Activated B cell treated with CpG ODN at 0.5 μM for 24 hours (primary cell): ENCODE measurements around the gene ZNF652. TPM values are rescaled to one million over a fixed set of nuclear protein-coding genes. Genes with fewer than 3 reads are reported as not detected.

Source experiments
- ATAC-seq: fragments of 200-7000 bp; cut with Tn5 transposase; one replicate; pipeline ENCODE4 v1.10.0; 2021; ENCODE audit warnings: low read depth, mild to moderate bottlenecking, moderate library complexity
- CTCF ChIA-PET: fragments of 350-600 bp; sonication (Branson Sonifier 250); formaldehyde crosslinking; loops from one replicate; lab custom pipeline; 2021; ENCODE audit warnings: antibody characterized with exemption; lab: Charles Lee
- POLR2A ChIA-PET: fragments of 350-600 bp; sonication (Branson Sonifier 250); formaldehyde crosslinking; loops from one replicate; lab custom pipeline; 2021; ENCODE audit warnings: antibody characterized with exemption; lab: Charles Lee
- DNase-seq: peaks from one replicate; pipeline ENCODE4 v3.0.0; 2022
- H3K27ac Mint-ChIP-seq: one replicate; pipeline ENCODE4 v1.8.0; 2020; ENCODE audit warnings: mixed read lengths
- H3K27me3 Mint-ChIP-seq: one replicate; pipeline ENCODE4 v1.8.0; 2021; ENCODE audit warnings: mixed read lengths
- H3K36me3 Mint-ChIP-seq: one replicate; pipeline ENCODE4 v1.8.0; 2021; ENCODE audit warnings: low read depth, mixed read lengths
- H3K4me1 Mint-ChIP-seq: one replicate; pipeline ENCODE4 v1.8.0; 2021; ENCODE audit warnings: mixed read lengths
- H3K4me3 Mint-ChIP-seq: one replicate; pipeline ENCODE4 v1.8.0; 2020; ENCODE audit warnings: mild to moderate bottlenecking, mixed read lengths
- H3K9me3 Mint-ChIP-seq: one replicate; pipeline ENCODE4 v1.8.0; 2020; ENCODE audit warnings: mixed read lengths
- CTCF ChIP-seq: fragments of 200-600 bp; IDR thresholded peaks from one replicate; pipeline ENCODE4 v1.8.0; 2022; ENCODE audit warnings: antibody characterized with exemption, mild to moderate bottlenecking
- intact Hi-C: fragments of 100-400 bp; cut with micrococcal nuclease; formaldehyde crosslinking; loops from one replicate; pipeline ENCODE4 v1.15.1; 2024
- total RNA-seq: library from RNA; stranded (reverse); gene quantifications from 2 replicates; pipeline ENCODE4 v1.2.3, GENCODE V29; 2022

The ZNF652 gene
- 37.1 and 40.6 TPM in 2 replicates for total RNA-seq

GRCh38 chr17:49361902-49362722 lies at the start of gene ZNF652:
Gene ZNF652 (minus strand): TSS chr17:49362250. CDS start chr17:49317725, 44,525 bp downstream.
- peak; percentile 69 for ATAC-seq
- CTCF ChIA-PET: interaction anchor here (1.0 to 5.5 kb wide), 5 partner anchors 28 to 170 kb away, joined by 3 to 31 read pairs (median 4); no protein-coding TSS in a partner anchor
- peaks cover 61% of the 10 kb centered on the region for H3K4me1 Mint-ChIP-seq

GRCh38 chr17:49409066-49409465 lies 47.0 kb upstream of the ZNF652 start:
- DNase-seq (no peak), ATAC-seq (no peak)
- Mint-ChIP-seq H3K4me3 (no peak overlapping the region), H3K4me1 (peaks cover 30% of the 10 kb centered on the region), H3K9me3 (no peaks in the 10 kb centered on the region), H3K36me3 (peaks cover 88% of the 10 kb centered on the region), H3K27me3 (no peaks in the 10 kb centered on the region), H3K27ac (no peak overlapping the region)
- no peak for TF ChIP-seq CTCF
- CTCF ChIA-PET: interaction anchor here (0.7 to 9.7 kb wide), 4 partner anchors 9 to 908 kb away, joined by 3 to 125 read pairs (median 6); no protein-coding TSS in a partner anchor
- POLR2A ChIA-PET: no interaction called here
- intact Hi-C loops: loop anchor here (2.0 kb wide), 1 partner anchor 88 kb away; no protein-coding TSS in a partner anchor

More at GRCh38 chr17:49361902-49362722, at the start of gene ZNF652:
- H3K9me3 Mint-ChIP-seq: no peaks in the 10 kb centered on the region
- no peaks in the 10 kb centered on the region for H3K27me3 Mint-ChIP-seq
- POLR2A ChIA-PET: interaction anchor here (0.6 to 8.5 kb wide), 16 partner anchors 9 to 782 kb away, joined by 3 to 109 read pairs (median 4); partner anchors contain the start of genes KAT7, PHB1 and SLC35B1
- no peak for TF ChIP-seq CTCF
- peak within 1 kb of the TSS; percentile 96 for H3K27ac Mint-ChIP-seq
- H3K4me3 Mint-ChIP-seq: peak within 1 kb of the TSS; percentile 96
- peak; percentile 95 for DNase-seq
- H3K36me3 Mint-ChIP-seq: peaks cover 9% of the 10 kb centered on the region
- intact Hi-C loops: loop anchor here (1.0 to 5.0 kb wide), 8 partner anchors 20 to 1710 kb away; partner anchors contain the start of gene PHB1

- H3K27ac Mint-ChIP-seq: no peak overlapping the region
- ATAC-seq (peak; percentile 99), DNase-seq (peak; percentile 82)
- no peak for TF ChIP-seq CTCF
- H3K27me3 Mint-ChIP-seq: no peaks in the 10 kb centered on the region
- peaks cover 34% of the 10 kb centered on the region for H3K4me1 Mint-ChIP-seq
- H3K36me3 Mint-ChIP-seq: peaks cover 97% of the 10 kb centered on the region
- POLR2A ChIA-PET: interaction anchor here (0.6 kb wide), 1 partner anchor 43 kb away, joined by 6 read pairs; no protein-coding TSS in a partner anchor
- no peak overlapping the region for H3K4me3 Mint-ChIP-seq
- intact Hi-C loops: loop anchor here (1.0 to 2.0 kb wide), 2 partner anchors 89 to 148 kb away; no protein-coding TSS in a partner anchor
- CTCF ChIA-PET: interaction anchor here (0.5 to 9.7 kb wide), 19 partner anchors 8 to 154 kb away, joined by 3 to 125 read pairs (median 4); no protein-coding TSS in a partner anchor
- H3K9me3 Mint-ChIP-seq: no peaks in the 10 kb centered on the region
Measured at GRCh38 chr17:49407981-49408501, 46.0 kb upstream of the ZNF652 start.

GRCh38 chr17:49407086-49407485 lies 45.0 kb upstream of the ZNF652 start:
- TF ChIP-seq CTCF: no peak
- POLR2A ChIA-PET: interaction anchor here (0.6 kb wide), 1 partner anchor 847 kb away, joined by 10 read pairs; no protein-coding TSS in a partner anchor
- intact Hi-C loops: no loop called here
- no peak overlapping the region for H3K4me3 Mint-ChIP-seq
- H3K36me3 Mint-ChIP-seq: peaks cover 95% of the 10 kb centered on the region
- H3K4me1 Mint-ChIP-seq: peaks cover 36% of the 10 kb centered on the region
- ATAC-seq (no peak), DNase-seq (no peak)
- CTCF ChIA-PET: interaction anchor here (0.7 to 9.7 kb wide), 10 partner anchors 8 to 154 kb away, joined by 3 to 125 read pairs (median 4); no protein-coding TSS in a partner anchor
- H3K9me3 Mint-ChIP-seq: no peaks in the 10 kb centered on the region
- no peak overlapping the region for H3K27ac Mint-ChIP-seq
- no peaks in the 10 kb centered on the region for H3K27me3 Mint-ChIP-seq
